ENCODE measurements around the gene RCOR2.

- TF ChIP-seq GATA2 (IDR thresholded peaks at IDR 0.05; ENCODE audit: low read depth, low read length) (no peak), GATA3 (IDR thresholded peaks at IDR 0.05; ENCODE audit: low read depth, low read length) (no peak)
Measured at GRCh38 chr11:63893355-63893754, 23.6 kb downstream of the RCOR2 start.

Measured in SH-SY5Y (cell line).